HEK293T (cell line): ENCODE measurements around the gene SPAST.
"Not testable (repeated sequence)": the region's sequence is repeated elsewhere in the genome, so short reads cannot be mapped to it uniquely, and the experiment has no call there.

Experiments used
- CTCF ChIA-PET: fragments of 350-600 bp; formaldehyde crosslinking; extraction: SDS; loops from one replicate; lab custom pipeline; 2021; ENCODE audit warnings: antibody characterized with exemption, inconsistent platforms; lab: Yijun Ruan, JAX
- POLR2A ChIA-PET: fragments of 350-600 bp; formaldehyde crosslinking; extraction: SDS; loops from one replicate; lab custom pipeline; 2020; ENCODE audit warnings: antibody characterized with exemption, inconsistent platforms; lab: Yijun Ruan, JAX
- DNase-seq: peaks from one replicate; pipeline ENCODE4 v3.0.0; 2012; ENCODE audit warnings: mixed read lengths; ENCODE audit errors: extremely low spot score
- ARNT ChIP-seq: fragments of 450-650 bp; IDR thresholded peaks from 2 replicates; pipeline ENCODE4 v1.6.1; 2017; ENCODE audit warnings: mild to moderate bottlenecking
- BHLHE40 ChIP-seq: fragments of 450-650 bp; IDR thresholded peaks from 2 replicates; pipeline ENCODE4 v1.6.1; 2016; ENCODE audit warnings: mild to moderate bottlenecking, moderate library complexity, borderline replicate concordance
- CTBP1 ChIP-seq: fragments of 450-650 bp; IDR thresholded peaks from 2 replicates; pipeline ENCODE4 v1.6.1; 2016; ENCODE audit warnings: borderline replicate concordance
- ELF4 ChIP-seq: fragments of 450-650 bp; IDR thresholded peaks from 2 replicates; pipeline ENCODE4 v1.6.1; 2017; ENCODE audit warnings: antibody characterized with exemption
- FOXA1 ChIP-seq: fragments of 450-650 bp; IDR thresholded peaks from 2 replicates; pipeline ENCODE4 v1.6.1; 2016; ENCODE audit warnings: mild to moderate bottlenecking
- FOXK2 ChIP-seq: fragments of 450-650 bp; IDR thresholded peaks from 2 replicates; pipeline ENCODE4 v1.6.1; 2016; ENCODE audit warnings: mild to moderate bottlenecking
- FOXM1 ChIP-seq: fragments of 450-650 bp; IDR thresholded peaks from 2 replicates; pipeline ENCODE4 v1.6.1; 2017; ENCODE audit warnings: mild to moderate bottlenecking, borderline replicate concordance
- HDGF ChIP-seq: fragments of 450-650 bp; IDR thresholded peaks from 2 replicates; pipeline ENCODE4 v1.6.1; 2017; ENCODE audit warnings: antibody characterized with exemption, borderline replicate concordance
- L3MBTL2 ChIP-seq: fragments of 450-650 bp; conservative IDR thresholded peaks from 2 replicates; pipeline ENCODE4 v1.6.1; 2016; ENCODE audit warnings: mild to moderate bottlenecking
- LEF1 ChIP-seq: fragments of 450-650 bp; IDR thresholded peaks from 2 replicates; pipeline ENCODE4 v1.6.1; 2017; ENCODE audit warnings: mild to moderate bottlenecking, borderline replicate concordance
- NFRKB ChIP-seq: fragments of 450-650 bp; IDR thresholded peaks from 2 replicates; pipeline ENCODE4 v1.6.1; 2016; ENCODE audit warnings: mild to moderate bottlenecking, moderate library complexity
- SP1 ChIP-seq: fragments of 450-650 bp; IDR thresholded peaks from 2 replicates; pipeline ENCODE4 v1.6.1; 2017
- SUZ12 ChIP-seq: fragments of 450-650 bp; IDR thresholded peaks from 2 replicates; pipeline ENCODE4 v1.6.1; 2016; ENCODE audit warnings: mild to moderate bottlenecking
- TARDBP ChIP-seq: fragments of 450-650 bp; IDR thresholded peaks from 2 replicates; pipeline ENCODE4 v1.6.1; 2016
- ZNF384 ChIP-seq: fragments of 450-650 bp; IDR thresholded peaks from 2 replicates; pipeline ENCODE4 v1.6.1; 2016
- TF ChIP-seq, protein P1 (sequence below): fragments of 450-650 bp; IDR thresholded peaks from 2 replicates; pipeline ENCODE4 v1.6.1; 2016

SPAST gene

DNA sequence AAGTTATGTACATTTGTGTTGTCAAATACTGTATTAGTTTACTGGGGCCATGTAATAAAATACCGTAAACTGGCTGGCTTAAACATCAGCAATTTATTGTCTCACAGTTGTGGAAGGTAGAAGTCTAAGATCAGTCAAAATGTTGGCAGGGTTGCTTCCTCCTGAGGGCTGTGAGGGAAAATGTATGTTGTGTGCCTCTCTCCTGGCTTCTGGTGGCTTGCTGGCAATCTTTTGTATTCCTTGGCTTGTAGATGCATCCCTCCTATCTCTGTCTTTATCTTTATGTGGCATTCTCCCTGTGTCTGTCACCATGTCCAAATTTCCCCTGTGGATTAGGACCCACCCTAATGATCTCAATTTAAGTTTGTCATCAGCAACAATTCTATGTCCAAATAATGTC lies 65.3 kb downstream of the SPAST start:
- DNase-seq = no peak
- ChIA-PET CTCF (no interaction called here), POLR2A (no interaction called here)
- TF ChIP-seq, protein P1, sequence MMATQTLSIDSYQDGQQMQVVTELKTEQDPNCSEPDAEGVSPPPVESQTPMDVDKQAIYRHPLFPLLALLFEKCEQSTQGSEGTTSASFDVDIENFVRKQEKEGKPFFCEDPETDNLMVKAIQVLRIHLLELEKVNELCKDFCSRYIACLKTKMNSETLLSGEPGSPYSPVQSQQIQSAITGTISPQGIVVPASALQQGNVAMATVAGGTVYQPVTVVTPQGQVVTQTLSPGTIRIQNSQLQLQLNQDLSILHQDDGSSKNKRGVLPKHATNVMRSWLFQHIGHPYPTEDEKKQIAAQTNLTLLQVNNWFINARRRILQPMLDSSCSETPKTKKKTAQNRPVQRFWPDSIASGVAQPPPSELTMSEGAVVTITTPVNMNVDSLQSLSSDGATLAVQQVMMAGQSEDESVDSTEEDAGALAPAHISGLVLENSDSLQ = no peak
- TF ChIP-seq BHLHE40 = no peak
- TF ChIP-seq LEF1 = no peak
- TF ChIP-seq ZNF384 = no peak
- no peak for TF ChIP-seq ELF4

DNA sequence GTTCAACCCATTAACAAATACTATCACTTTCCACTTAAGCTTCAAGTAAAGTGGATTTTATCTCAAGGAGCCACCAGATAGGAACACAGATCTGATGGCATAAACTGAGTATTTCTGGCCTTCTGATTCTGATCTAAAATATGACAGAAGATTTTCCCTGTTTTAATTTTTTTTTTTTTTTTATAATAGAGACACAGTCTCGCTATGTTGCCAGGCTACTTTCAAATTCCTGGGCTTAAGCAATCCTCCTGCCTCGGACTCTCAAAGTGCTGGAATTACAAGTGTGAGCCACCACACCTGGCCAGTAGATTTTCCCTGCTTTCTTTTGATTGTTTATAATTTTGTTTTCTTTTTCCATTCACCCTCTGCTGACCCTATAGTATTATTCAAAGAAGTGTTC lies 65.7 kb downstream of the SPAST start:
- ChIA-PET POLR2A (no interaction called here), CTCF (no interaction called here)
- DNase-seq = no peak
- TF ChIP-seq FOXK2 (no peak), FOXM1 (no peak), BHLHE40 (no peak), ARNT (no peak), L3MBTL2 (no peak), SUZ12 (no peak), CTBP1 (no peak), TARDBP (no peak)
- TF ChIP-seq, protein P1 = no peak

DNA sequence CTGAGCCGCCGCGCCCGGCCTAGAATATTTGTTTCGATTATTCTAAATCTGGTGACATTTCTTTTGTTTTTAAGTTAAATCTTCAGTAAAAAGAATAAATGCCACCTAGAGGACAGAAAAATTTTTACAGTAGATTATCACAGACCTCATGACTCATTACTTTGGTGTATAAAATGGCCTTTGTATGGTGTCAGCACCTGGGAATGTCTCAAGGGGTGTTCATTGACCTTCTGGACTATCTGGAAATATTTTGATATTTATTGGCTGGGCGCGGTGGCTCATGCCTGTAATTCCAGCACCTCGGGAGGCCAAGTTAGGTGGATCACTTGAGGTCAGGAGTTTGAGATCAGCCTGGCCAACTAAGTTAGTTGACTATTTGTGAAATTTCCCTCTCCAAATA lies 72.1 kb downstream of the SPAST start:
- DNase-seq = peak; percentile 45
- ChIA-PET POLR2A (no interaction called here), CTCF (no interaction called here)
- TF ChIP-seq NFRKB = no peak
- no peak for TF ChIP-seq SUZ12
- TF ChIP-seq FOXA1 = no peak
- no peak for TF ChIP-seq HDGF
- no peak for TF ChIP-seq FOXM1
- no peak for TF ChIP-seq FOXK2
- no peak for TF ChIP-seq BHLHE40
- TF ChIP-seq TARDBP = no peak
- no peak for TF ChIP-seq ZNF384
- no peak for TF ChIP-seq ARNT
- TF ChIP-seq LEF1 = no peak
- no peak for TF ChIP-seq CTBP1
- no peak for TF ChIP-seq SP1
- TF ChIP-seq ELF4 = no peak
- TF ChIP-seq, protein P1 = no peak

DNA sequence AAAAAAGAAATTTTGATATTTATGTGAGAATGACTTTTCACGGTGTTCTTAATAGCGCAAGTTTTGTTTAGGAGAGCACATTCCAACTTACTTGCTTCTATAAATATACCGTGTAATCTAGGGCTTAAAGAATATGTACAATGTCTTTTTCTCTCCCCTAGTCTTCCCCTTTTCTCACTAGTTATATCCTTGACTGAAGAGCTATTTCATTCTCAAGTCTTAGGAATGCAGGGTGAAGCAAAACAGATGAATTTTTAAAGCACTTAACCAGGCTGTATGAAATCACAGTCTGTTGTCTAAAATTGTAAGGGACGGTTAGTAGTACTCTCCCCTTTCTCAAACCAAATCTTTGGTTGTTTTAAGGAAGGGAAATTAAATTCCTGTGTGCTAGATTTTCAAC lies 72.7 kb downstream of the SPAST start:
- POLR2A ChIA-PET = no interaction called here
- DNase-seq = no peak
- CTCF ChIA-PET = no interaction called here

DNA sequence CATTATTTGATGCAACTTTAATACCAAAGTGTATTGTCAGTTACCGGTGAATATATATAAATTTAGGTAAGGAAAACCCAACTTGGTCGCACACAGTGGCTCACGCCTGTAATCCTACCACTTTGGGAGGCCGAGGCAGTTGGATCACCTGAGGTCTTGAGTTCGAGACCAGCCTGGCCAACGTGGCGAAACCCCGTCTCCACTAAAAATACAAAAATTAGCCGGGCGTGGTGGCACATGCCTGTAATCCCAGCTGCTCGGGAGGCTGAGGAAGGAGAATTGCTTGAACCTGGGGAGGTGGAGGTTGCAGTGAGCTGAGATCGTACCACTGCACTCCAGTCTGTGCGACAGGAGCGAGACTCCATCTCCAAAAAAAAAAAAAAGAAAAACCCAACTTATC lies 88.2 kb downstream of the SPAST start:
- POLR2A ChIA-PET, DNase-seq: not testable (repeated sequence)
- CTCF ChIA-PET = interaction anchor here (0.7 kb wide), 1 partner anchor 477 kb away, joined by 5 read pairs; no protein-coding TSS in a partner anchor

More for the DNA sequence above, 72.7 kb downstream of the SPAST start:
- no peak for TF ChIP-seq HDGF
- no peak for TF ChIP-seq BHLHE40
- no peak for TF ChIP-seq CTBP1
- no peak for TF ChIP-seq L3MBTL2
- TF ChIP-seq SUZ12 = no peak
- TF ChIP-seq ELF4 = no peak
- TF ChIP-seq LEF1 = no peak
- no peak for TF ChIP-seq NFRKB
- TF ChIP-seq FOXK2 = no peak
- no peak for TF ChIP-seq ARNT
- TF ChIP-seq SP1 = no peak
- TF ChIP-seq FOXM1 = no peak
- no peak for TF ChIP-seq FOXA1
- TF ChIP-seq, protein P1 = no peak
- no peak for TF ChIP-seq ZNF384
- no peak for TF ChIP-seq TARDBP

DNA sequence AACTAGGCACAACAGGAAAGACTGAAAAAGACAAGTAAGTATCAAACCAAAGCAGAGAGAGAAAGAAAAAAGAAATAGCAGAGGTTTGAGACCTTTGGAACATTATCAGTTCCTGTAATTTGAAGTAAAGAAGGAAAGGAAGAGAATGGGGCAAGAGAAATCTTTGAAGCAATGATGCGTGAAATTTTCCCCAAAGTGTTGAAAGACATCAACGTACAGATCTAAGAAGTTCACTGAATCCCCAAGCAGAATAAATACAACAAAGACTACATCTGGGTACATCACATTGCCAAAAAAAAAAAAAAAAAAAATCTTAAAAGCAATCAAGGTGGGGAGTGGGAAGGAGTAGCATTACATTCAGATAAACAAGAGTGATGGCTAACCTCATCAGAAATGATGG lies 96.3 kb downstream of the SPAST start:
- TF ChIP-seq NFRKB = no peak
- no peak for TF ChIP-seq LEF1
- no peak for TF ChIP-seq BHLHE40
- TF ChIP-seq FOXK2 = no peak
- no peak for TF ChIP-seq FOXM1
- TF ChIP-seq HDGF = no peak
- TF ChIP-seq FOXA1 = no peak
- TF ChIP-seq SUZ12 = no peak
- TF ChIP-seq ZNF384 = no peak
- DNase-seq = no peak
- ChIA-PET POLR2A (no interaction called here), CTCF (no interaction called here)

DNA sequence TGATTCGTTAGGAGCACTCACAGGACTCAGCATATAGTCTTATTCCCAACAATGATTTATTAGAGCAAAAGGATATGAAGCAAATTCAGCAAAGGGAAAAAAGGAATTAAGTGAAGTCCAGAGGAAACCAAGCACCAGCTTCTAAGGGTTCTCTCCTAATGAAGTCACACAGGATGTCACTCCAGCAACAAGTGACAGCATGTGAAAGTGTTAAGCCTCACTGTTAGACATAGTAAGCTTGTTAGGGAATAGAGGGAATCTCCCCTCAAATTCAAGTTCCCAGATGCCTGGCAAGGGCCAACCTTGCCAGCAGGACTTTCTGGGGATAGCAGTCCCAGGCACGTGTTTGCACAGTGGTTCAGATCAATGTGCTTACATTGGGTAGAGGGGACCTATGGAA lies 97.9 kb downstream of the SPAST start:
- POLR2A ChIA-PET = no interaction called here
- DNase-seq = no peak
- TF ChIP-seq LEF1 (no peak), ELF4 (no peak), FOXM1 (no peak), FOXK2 (no peak), L3MBTL2 (no peak), ZNF384 (no peak), CTBP1 (no peak), BHLHE40 (no peak), ARNT (no peak), NFRKB (no peak), SP1 (no peak), TARDBP (no peak)
- TF ChIP-seq, protein P1 = no peak
- CTCF ChIA-PET = no interaction called here

DNA sequence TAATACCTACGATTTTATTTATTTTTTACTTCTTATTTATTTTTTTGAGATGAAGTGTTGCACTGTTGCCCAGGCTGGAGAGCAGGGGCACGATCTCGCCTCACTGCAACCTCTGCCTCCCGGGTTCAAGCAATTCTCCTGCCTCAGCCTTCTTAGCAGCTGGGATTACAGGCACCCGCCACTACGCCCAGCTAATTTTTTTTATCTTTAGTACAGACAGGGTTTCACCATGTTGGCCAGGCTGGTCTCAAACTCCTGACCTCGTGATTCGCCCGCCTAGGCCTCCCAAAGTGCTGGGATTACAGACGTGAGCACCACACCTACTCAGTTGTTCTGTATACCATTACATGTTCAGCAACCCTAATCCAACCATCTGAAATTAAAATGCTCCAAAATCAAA lies 100.9 kb downstream of the SPAST start:
- POLR2A ChIA-PET = interaction anchor here (1.3 to 2.2 kb wide), 2 partner anchors 101 to 125 kb away, joined by 4 to 28 read pairs; partner anchors contain the start of genes DPY30 and SPAST
- CTCF ChIA-PET, DNase-seq: not testable (repeated sequence)

DNA sequence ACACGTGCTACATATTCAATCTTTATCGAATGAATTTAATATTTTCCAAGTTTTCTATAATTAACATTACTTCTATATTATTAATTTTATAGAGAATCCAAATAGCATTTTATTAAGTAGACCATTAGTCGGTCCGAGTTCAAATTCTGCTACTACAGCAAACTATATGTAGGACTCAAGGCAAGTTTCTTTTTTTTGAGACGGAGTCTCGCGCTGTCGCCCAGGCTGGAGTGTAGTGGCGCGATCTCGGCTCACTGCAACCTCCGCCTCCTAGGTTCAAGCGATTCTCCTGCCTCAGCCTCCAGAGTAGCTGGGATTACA lies 101.6 kb downstream of the SPAST start:
- CTCF ChIA-PET, DNase-seq: not testable (repeated sequence)
- POLR2A ChIA-PET = interaction anchor here (0.8 to 2.2 kb wide), 7 partner anchors 19 to 463 kb away, joined by 3 to 28 read pairs (median 4); partner anchors contain the start of genes DPY30, SPAST, TTC27 and YIPF4
